ENCODE results near the gene CHM.

GRCh38 chrX:85964744-85965143 is 82.6 kb downstream of the CHM start:
- TF ChIP-seq RBBP5 (IDR thresholded peaks at IDR 0.05; ENCODE audit: borderline replicate concordance, low read depth, low read length) (no peak), NRF1 (IDR thresholded peaks at IDR 0.05; ENCODE audit: low read depth, low read length) (no peak), POLR2AphosphoS5 (IDR thresholded peaks at IDR 0.05; ENCODE audit: low read depth, low read length) (no peak), CTCF (IDR thresholded peaks at IDR 0.05; ENCODE audit: control extremely low read depth in 1 of 3, insufficient read depth in 1 of 3, low read depth in 1 of 3, low read length in 3 of 3) (no peak), JUND (IDR thresholded peaks at IDR 0.05; ENCODE audit: low read length) (no peak), TEAD4 (IDR thresholded peaks at IDR 0.05; ENCODE audit: low read depth, low read length) (no peak), YY1 (IDR thresholded peaks at IDR 0.05; ENCODE audit: low read depth, low read length) (no peak), HDAC6 (IDR thresholded peaks at IDR 0.05; ENCODE audit: low read depth, low read length) (no peak), MAFK (IDR thresholded peaks at IDR 0.05; ENCODE audit: low read depth, low read length) (no peak), RXRA (IDR thresholded peaks at IDR 0.05; ENCODE audit: insufficient read depth, low read depth, low read length) (no peak), CBX5 (IDR thresholded peaks at IDR 0.05; ENCODE audit: low read depth, low read length) (no peak), EZH2 (IDR thresholded peaks at IDR 0.05; ENCODE audit: low read depth, low read length, severe bottlenecking) (no peak), CREB1 (IDR thresholded peaks at IDR 0.05) (no peak)
